Measurements from ENCODE around the gene LIMS4.
"Not testable (repeated sequence)": the region's sequence is repeated elsewhere in the genome, so short reads cannot be mapped to it uniquely, and the experiment has no call there.

- TF ChIP-seq CTCF, POLR2A (IDR thresholded peaks at IDR 0.05): not testable (repeated sequence)
These were observed 15.4 kb downstream of the LIMS4 start for GRCh38 chr2:110457214-110457590.
